Measurements from ENCODE around the gene ZBTB7A. TPM values are rescaled to one million over a fixed set of nuclear protein-coding genes. Genes with fewer than 3 reads are reported as not detected.
"Not testable (repeated sequence)": the region's sequence is repeated elsewhere in the genome, so short reads cannot be mapped to it uniquely, and the experiment has no call there.

ZBTB7A gene
- total RNA-seq, 2 donors from 2014 or later = 47.3 to 51.1 TPM

DNA sequence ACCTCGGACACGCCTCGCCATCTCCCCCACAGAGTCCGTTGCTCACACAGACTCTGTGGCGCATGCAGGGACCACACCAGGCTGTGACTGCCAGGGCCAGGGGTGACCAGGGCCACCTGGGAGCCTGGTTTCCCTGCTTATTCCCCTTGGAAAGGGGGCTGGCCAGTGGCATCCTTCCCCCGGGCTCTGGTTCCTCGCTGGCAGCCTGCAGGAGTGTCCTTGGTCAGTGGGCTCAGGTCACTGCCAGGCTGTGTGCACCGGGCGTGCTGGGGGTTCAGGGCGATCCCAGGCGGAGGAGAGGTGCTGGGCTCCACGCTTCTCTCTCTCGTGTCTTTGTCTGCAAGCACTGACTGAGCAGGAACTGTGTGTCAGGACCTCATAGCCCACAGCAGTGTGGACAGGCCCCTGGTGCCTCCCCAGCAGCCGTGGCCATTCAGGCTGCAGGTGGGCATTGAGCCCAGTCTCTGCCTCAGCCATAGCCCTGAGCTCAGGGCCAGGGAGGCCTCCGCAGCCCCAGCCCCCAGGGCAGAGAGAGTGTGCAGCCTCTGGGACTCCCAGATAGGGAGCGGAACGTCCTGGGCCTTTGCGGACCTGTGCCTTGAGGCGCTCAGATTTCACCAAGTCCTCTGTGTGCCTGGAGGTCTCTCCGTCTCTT, 52.7 kb downstream of the ZBTB7A start:
- H3K9me3 ChIP-seq (ENCODE audit: control insufficient read depth, low read length, poor library complexity, severe bottlenecking) = no peaks in the 10 kb centered on the region
- no peak overlapping the region for H3K27ac Mint-ChIP-seq
- no peaks in the 10 kb centered on the region for H3K36me3 Mint-ChIP-seq (ENCODE audit: low read depth)
- H3K27me3 Mint-ChIP-seq = no peaks in the 10 kb centered on the region
- H3K4me3 Mint-ChIP-seq = no peak overlapping the region
- peaks cover 23% of the 10 kb centered on the region for H3K4me1 Mint-ChIP-seq
- ATAC-seq (no peak), DNase-seq (no peak)

DNA sequence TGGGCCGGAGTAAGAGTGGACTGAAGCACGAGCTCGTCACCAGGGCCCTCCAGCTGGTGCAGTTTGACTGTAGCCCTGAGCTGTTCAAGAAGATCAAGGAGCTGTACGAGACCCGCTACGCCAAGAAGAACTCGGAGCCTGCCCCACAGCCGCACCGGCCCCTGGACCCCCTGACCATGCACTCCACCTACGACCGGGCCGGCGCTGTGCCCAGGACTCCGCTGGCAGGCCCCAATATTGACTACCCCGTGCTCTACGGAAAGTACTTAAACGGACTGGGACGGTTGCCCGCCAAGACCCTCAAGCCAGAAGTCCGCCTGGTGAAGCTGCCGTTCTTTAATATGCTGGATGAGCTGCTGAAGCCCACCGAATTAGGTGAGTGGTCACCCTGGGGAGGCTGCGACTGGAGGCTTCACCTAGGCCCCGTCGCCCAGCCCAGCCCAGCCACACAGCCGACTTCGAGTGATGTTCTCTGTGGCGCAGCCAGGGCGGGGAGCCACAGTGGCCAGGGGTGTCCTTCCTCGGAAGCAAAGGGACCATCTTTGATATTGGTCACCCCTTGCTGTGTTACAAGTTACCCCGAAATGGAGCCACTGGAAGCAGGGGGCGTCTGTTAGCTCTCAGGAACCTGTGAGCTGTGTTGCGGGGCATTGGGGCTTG, 53.6 kb downstream of the ZBTB7A start:
- DNase-seq (no peak), ATAC-seq (no peak)
- no peak overlapping the region for H3K27ac Mint-ChIP-seq
- H3K4me3 Mint-ChIP-seq = no peak overlapping the region
- H3K4me1 Mint-ChIP-seq = peaks cover 24% of the 10 kb centered on the region
- no peaks in the 10 kb centered on the region for H3K27me3 Mint-ChIP-seq
- H3K36me3 Mint-ChIP-seq (ENCODE audit: low read depth) = no peaks in the 10 kb centered on the region
- H3K9me3 ChIP-seq (ENCODE audit: control insufficient read depth, low read length, poor library complexity, severe bottlenecking) = no peaks in the 10 kb centered on the region

DNA sequence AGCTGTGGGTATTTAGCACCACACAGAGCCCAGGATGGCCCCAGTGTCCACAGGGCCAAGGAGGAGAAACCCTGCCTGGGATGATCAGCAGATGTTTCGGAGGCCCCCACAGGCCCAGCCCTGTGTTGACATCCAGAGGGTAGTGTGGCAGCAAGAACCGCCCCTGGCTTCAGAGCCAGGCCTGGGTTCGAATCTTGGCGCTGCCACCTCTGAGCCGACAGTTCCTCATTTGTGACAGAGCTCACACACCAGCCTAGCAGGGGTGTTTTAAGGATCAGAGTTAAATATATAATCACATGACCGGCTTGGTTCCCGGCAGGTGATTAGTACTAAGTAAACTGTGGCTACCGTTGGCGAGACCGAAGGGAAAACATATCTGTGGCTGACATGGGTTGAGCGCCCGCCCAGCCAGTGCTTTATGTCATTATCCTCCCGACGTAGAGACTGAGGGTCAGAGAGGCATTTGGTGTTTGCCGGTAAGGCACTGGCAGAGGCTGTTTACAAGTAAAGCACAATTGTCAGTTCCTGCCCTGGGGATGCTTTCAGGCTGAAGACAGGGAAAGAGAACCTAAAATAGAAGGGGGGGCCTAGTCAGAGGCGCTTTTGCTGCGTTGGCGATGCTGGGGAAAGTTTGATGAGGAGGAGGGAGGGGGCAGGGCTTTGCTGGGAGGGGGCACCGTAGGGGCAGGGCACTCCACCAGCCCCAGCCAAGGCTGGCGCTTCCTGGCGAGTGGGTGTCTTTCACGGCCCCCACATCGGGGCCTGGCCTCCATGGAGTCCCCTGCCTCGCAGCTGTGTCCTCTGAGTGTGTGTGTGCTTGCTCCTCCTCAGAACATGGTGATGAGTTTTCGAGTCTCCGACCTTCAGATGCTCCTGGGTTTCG, 54.4 kb downstream of the ZBTB7A start:
- H3K4me1 Mint-ChIP-seq = peaks cover 23% of the 10 kb centered on the region
- ATAC-seq = no peak

DNA sequence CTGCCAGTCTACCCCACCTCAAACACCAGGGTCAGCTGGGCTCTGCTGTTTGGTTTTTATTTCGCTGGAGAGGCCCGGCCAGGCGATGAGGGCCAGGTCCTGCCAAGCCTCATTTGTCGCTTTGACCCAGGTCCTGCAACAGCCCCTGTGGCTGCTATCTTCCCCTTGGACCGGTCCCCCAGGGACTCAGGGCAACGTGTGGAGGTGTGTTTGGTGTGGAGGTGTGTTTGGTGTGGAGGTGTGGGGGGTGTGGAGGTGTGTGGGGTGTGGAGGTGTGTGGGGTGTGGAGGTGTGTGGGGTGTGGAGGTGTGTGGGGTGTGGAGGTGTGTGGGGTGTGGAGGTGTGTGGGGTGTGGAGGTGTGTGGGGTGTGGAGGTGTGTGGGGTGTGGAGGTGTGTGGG, 55.3 kb downstream of the ZBTB7A start:
- not testable (repeated sequence) for H3K4me3 Mint-ChIP-seq; H3K9me3 ChIP-seq (ENCODE audit: control insufficient read depth, low read length, poor library complexity, severe bottlenecking); H3K27me3 Mint-ChIP-seq; ATAC-seq; H3K27ac Mint-ChIP-seq; H3K36me3 Mint-ChIP-seq (ENCODE audit: low read depth); DNase-seq
- peaks cover 20% of the 10 kb centered on the region for H3K4me1 Mint-ChIP-seq

More for the DNA sequence above, 54.4 kb downstream of the ZBTB7A start:
- H3K27me3 Mint-ChIP-seq = no peaks in the 10 kb centered on the region
- DNase-seq = no peak
- no peaks in the 10 kb centered on the region for H3K9me3 ChIP-seq (ENCODE audit: control insufficient read depth, low read length, poor library complexity, severe bottlenecking)
- no peak overlapping the region for H3K4me3 Mint-ChIP-seq
- no peak overlapping the region for H3K27ac Mint-ChIP-seq
- no peaks in the 10 kb centered on the region for H3K36me3 Mint-ChIP-seq (ENCODE audit: low read depth)

DNA sequence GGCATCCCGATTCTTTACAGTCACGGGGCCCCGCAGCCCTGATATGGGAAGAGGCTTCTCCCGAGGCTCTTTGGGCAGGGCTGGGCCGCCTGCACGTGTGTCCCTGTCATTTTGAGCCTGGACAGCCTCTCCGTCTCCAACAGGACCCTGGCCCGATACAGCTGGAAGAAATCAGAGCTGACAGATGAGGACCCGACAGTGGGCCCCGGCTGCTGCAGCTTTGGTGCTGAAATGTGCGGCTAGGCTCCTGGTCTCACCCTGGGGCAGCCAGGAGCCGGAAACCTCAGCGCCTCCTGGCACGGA, 55.9 kb downstream of the ZBTB7A start:
- DNase-seq (no peak), ATAC-seq (no peak)
- H3K27ac Mint-ChIP-seq = peak overlapping the region; percentile 24
- H3K36me3 Mint-ChIP-seq (ENCODE audit: low read depth) = no peaks in the 10 kb centered on the region
- no peaks in the 10 kb centered on the region for H3K27me3 Mint-ChIP-seq
- H3K4me3 Mint-ChIP-seq = no peak overlapping the region
- H3K4me1 Mint-ChIP-seq = peaks cover 19% of the 10 kb centered on the region
- H3K9me3 ChIP-seq (ENCODE audit: control insufficient read depth, low read length, poor library complexity, severe bottlenecking) = no peaks in the 10 kb centered on the region

DNA sequence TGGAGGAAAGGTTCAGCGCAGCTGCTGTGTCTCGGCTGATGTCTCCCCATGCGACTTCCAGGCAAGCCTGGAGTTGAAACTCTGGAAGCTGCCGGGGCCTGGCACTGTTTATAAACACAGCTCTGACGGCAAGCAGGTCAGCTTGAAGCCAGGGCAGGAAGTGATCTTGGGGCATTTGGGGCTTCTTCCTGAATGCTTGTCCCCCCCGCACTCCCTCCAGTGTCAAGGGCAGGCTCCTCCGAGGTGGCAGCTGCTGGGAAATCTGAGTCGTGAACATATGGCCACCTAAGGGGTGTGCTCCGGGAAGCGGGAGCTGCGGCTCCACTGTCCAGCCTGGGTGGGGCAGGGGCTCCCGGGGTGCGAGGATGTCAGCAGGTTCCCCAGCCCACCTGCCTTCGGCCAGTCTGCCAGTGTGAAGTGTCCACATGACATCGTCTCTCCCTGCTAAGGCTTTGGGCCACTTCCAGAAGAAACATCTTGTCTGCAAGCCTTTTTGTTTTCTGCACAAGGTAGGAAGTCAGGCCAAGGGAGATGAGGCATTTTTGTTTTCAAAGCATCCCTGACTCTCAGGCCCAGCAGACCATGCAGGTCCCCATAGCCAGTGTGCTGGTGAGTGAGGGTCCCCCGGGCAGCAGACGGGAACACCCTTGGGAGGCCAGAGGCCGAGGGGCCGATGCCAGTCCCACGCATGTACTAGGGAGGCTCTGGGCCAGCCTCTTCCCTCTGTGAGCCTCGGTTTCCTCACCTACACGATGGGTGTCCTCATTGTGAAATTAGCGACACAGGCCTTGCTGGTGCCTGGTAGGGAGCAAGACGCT, 56.5 kb downstream of the ZBTB7A start:
- H3K4me1 Mint-ChIP-seq = peaks cover 19% of the 10 kb centered on the region
- no peaks in the 10 kb centered on the region for H3K36me3 Mint-ChIP-seq (ENCODE audit: low read depth)
- no peak for DNase-seq
- H3K4me3 Mint-ChIP-seq = no peak overlapping the region
- no peaks in the 10 kb centered on the region for H3K27me3 Mint-ChIP-seq
- no peak for ATAC-seq
- peak overlapping the region; percentile 24 for H3K27ac Mint-ChIP-seq
- H3K9me3 ChIP-seq (ENCODE audit: control insufficient read depth, low read length, poor library complexity, severe bottlenecking) = no peaks in the 10 kb centered on the region

DNA sequence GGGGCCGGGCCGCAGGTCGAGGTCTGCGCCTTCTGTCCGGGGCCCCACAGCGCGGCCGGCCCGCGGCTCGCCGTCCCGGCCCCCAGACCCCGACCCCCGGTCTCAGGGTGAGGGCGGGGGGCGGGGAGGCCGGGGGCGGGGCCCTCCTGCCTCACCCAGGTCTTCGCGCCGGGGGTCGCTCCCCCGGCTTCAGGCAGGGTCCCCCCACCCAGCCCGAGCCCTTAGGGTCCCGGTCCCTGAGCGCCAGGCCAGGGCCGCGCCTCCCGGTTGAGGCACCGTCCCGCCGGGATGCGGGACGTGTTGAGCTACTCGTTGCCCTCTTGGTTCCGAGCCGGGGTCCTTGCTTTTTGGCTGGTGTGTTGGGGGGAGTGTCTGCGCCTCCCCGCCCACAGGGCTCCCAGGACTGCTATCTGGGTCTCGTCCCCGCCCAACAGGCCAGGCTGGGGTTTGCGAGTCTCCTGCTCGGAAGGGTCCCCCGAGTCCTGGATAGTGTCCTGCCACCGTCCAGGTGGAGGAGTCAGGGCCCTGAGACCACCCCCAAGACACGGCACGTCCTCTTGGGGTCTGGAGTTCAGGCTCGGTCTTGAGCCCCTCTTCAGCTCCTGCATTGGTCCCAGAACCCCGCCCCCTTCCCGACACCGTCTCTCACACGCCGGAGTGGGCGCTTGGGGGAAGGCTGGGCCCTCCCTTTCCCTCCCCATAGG, 58.7 kb downstream of the ZBTB7A start:
- peak overlapping the region; percentile 29 for H3K27ac Mint-ChIP-seq
- ATAC-seq (no peak), DNase-seq (no peak)
- H3K4me3 Mint-ChIP-seq = peak overlapping the region; percentile 90
- H3K36me3 Mint-ChIP-seq (ENCODE audit: low read depth) = no peaks in the 10 kb centered on the region
- H3K4me1 Mint-ChIP-seq = peaks cover 16% of the 10 kb centered on the region
- H3K27me3 Mint-ChIP-seq = no peaks in the 10 kb centered on the region
- H3K9me3 ChIP-seq (ENCODE audit: control insufficient read depth, low read length, poor library complexity, severe bottlenecking) = no peaks in the 10 kb centered on the region

DNA sequence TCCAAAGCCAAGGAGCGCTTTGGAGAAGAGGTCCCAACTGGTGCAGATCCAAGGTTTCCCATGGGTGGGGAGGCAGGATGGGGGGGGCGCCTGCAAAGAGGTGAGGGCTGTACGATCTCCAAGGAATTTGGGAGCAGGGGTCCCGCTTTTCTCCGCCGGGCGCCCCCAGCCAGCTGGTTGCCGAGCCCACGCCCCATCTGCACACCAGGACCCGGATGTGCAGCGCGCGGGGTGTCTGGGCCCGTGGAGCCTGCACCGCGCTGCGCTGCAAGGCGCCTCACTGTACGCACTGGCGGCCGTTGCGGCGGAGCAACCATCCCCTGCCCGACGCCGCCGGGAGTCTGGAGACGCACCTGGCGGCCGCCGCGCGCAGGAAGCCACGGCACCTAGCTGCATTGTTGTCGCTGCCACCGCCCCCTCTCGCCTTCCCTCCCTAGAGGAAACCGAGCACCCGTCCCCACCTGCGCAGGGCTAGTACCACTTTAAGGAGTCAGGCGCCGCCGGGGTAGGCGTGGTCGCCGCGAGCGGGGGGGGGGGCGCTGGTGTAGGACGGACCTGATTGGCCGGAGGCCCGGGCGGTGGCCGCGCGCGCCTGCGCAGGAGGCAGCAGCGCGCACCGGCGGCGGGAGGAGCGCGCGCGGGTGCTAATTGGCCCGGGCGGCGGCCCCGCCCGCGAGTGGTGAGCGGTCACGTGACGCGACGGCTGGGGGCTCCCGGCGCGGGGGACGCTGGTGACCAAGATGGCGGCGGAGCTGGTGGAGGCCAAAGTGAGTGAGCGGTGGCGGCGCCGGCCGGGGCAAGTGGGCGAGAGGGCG, 59.5 kb downstream of the ZBTB7A start, which contains the start of gene PIAS4:
Gene PIAS4 (plus strand): TSS at position 716 of the 815 bp plus-strand sequence. CDS start 25 bp downstream, at position 741.
- Mint-ChIP-seq H3K4me3 (peak within 1 kb of the TSS; percentile 90), H3K36me3 (ENCODE audit: low read depth) (no peaks in the 10 kb centered on the region), H3K27ac (peak within 1 kb of the TSS; percentile 67), H3K4me1 (peaks cover 13% of the 10 kb centered on the region), H3K27me3 (no peaks in the 10 kb centered on the region)
- H3K9me3 ChIP-seq (ENCODE audit: control insufficient read depth, low read length, poor library complexity, severe bottlenecking) = no peaks in the 10 kb centered on the region
- DNase-seq (peak; percentile 92 to 96 (median 96)), ATAC-seq (peak; percentile 93)

DNA sequence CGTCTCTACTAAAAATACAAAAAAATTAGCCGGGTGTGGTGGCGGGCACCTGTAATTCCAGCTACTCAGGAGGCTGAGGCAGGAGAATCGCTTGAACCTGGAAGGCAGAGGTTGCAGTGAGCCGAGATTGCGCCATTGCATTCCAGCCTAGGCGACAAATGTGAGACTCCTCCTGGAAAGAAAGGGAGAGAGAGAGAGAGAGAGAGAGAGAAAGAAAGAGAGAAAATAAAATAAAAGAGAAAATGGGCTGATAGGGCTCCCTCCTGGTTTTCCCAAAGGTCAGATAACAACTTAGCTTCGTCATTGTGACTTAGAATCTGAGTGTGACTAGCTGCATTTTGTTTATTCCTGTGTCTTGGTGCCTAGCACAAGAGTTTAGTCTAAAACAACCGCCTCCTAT, 61.3 kb downstream of the ZBTB7A start:
- not testable (repeated sequence) for H3K4me3 Mint-ChIP-seq; H3K27ac Mint-ChIP-seq; ATAC-seq; DNase-seq; H3K27me3 Mint-ChIP-seq; H3K9me3 ChIP-seq (ENCODE audit: control insufficient read depth, low read length, poor library complexity, severe bottlenecking); H3K36me3 Mint-ChIP-seq (ENCODE audit: low read depth); H3K4me1 Mint-ChIP-seq

DNA sequence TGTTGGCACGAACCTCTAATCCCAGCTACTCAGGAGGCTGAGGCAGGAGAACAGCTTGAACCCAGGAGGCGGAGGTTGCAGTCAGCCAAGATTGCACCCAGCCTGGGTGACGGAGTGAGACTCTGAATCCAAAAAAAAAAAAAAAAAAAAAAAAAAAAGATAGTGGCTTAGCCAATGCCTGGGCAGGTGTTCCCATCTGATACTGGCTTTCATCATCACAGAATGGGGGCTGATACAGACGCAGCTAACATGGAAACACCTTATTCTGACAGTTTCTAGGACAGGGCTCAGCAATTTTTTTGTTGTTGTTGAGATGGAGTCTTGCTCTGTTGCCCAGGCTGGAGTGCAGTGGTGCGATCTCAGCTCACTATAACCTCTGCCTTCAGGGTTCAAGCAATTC, 65.9 kb downstream of the ZBTB7A start:
- ATAC-seq; H3K4me3 Mint-ChIP-seq; H3K27me3 Mint-ChIP-seq; H3K27ac Mint-ChIP-seq; H3K9me3 ChIP-seq (ENCODE audit: control insufficient read depth, low read length, poor library complexity, severe bottlenecking); H3K36me3 Mint-ChIP-seq (ENCODE audit: low read depth); DNase-seq; H3K4me1 Mint-ChIP-seq: not testable (repeated sequence)

DNA sequence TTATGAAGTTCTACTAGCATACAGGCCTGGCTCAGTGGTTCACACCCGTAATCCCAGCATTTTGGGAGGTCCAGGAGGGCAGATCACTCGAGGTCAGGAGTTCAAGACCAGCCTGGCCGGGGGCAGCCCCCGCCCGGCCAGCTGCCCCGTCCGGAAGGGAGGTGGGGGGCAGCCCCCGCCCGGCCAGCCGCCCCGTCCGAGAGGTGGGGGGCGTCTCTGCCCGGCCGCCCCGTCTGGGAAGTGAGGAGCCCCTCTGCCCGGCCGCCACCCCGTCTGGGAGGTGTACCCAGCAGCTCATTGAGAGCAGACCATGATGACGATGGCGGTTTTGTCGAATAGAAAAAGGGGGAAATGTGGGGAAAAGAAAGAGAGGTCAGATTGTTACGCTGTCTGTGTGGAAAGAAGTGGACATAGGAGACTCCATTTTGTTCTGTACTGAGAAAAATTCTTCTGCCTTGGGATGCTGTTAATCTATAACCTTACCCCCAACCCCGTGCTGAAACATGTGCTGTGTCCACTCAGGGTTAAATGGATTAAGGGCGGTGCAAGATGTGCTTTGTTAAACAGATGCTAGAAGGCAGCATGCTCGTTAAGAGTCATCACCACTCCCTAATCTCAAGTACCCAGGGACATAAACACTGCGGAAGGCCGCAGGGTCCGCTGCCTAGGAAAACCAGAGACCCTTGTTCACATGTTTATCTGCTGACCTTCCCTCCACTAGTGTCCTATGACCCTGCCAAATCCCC, 67.9 kb downstream of the ZBTB7A start:
- not testable (repeated sequence) for DNase-seq; H3K36me3 Mint-ChIP-seq (ENCODE audit: low read depth); ATAC-seq; H3K27ac Mint-ChIP-seq; H3K9me3 ChIP-seq (ENCODE audit: control insufficient read depth, low read length, poor library complexity, severe bottlenecking); H3K27me3 Mint-ChIP-seq; H3K4me3 Mint-ChIP-seq; H3K4me1 Mint-ChIP-seq

Data from T-helper 17 cell (primary cell).